DMS53 (cell line): ENCODE measurements around the gene CCDC27.

Experiments used
- DNase-seq: peaks from one replicate; lab custom pipeline; 2025; lab: John Stamatoyannopoulos, UW

CCDC27 gene

DNA sequence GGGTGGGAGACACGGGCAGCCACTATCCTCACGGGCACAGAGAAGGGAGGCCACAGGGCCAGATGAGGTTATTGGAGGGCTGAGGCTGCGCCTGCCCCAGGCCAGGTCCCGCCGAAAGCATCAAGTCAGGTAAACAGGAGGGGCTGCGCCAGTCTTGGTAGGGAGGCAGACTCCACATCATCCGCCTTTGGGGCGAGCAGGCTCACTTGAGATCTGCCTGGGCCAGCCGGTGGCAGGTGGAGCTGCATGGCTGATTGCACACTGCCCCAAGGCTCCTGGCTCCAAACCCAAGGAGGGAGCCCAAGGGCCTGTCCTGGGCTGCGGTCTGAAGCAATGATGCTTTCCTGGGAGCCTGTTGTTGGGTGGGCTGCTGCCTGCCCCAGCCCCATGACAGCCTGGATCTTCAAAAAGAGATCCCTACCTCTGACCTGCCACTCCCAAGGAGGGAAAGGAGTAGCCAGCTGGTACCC is 24.9 kb downstream of the CCDC27 start:
- peak; percentile 50 for DNase-seq

DNA sequence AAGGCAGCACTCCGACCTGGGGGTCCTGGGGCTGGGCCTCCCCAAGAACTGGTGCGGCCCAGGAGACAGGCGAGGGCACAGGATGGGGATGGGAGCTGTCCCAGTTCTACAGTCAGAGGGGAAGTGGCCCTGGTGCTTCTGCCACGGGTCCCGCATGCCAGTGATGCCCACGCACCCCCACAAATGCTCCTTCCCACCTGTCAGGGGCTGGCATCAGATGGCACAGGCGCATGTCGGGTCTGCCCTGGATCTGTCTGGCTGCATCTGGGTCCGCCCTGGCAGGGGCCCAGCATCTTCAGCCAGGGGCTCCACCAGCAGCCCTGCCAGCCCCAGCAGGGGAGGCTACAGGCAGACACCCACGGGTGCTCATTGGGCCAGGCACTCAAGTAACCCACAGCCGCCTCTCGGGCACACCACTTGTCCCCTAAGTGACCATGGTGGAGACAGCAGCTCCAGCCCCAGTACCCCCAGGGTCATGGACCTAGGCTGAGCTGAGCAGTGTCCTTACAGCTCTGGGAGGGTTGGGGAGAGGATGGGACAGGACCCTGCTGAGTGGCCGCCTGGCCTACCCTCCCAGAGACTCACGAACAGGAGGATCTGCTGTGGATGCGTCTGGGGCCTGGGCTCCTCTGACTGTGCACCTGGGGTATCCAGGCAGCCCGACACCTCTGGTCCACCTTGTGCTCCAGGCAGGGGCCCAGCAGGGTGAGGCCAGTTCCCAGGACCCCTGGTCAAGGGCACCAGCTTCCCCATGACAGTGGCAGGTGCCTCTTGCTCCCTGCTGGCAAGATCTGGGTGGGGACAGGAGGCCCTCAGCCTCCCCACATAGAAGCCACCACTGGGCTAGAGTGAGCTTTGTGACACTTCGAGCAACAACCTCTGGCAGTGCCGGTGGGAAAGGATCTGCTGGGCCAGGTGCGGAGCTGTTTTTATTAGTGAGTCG is 25.7 kb downstream of the CCDC27 start:
- DNase-seq: no peak

DNA sequence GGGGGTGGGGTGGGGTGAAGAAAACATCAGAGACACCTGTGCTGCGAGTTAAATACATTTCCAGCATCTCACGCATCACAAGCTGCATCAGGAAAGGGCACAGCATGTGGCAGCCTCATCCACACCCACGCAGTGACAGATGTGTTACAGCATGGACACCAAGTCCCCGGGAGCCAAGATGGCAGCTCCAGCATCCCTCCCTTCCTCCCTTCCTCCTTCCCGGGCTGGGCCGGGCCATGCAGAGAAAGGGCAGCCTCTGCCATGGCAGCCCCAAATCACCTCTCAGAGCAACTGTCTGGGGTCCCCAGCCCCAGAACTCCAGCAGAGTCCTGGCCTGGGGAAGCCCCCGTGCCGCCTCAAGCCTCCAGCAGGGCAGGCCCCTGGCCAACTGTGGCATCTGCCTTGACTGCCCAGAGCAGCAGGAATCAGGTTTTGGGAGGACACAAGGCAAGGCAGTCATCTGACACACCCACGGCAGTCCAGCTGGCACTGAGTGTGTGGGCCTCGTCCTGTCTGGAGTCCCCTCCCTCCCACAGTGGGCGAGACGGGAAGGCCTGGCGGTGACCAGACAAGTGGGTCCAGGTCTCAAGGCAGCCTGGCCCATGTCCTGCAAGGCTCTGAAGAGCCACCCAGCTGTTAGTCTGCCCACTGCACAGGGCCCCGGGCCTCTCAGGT is 26.5 kb downstream of the CCDC27 start:
- no peak for DNase-seq

DNA sequence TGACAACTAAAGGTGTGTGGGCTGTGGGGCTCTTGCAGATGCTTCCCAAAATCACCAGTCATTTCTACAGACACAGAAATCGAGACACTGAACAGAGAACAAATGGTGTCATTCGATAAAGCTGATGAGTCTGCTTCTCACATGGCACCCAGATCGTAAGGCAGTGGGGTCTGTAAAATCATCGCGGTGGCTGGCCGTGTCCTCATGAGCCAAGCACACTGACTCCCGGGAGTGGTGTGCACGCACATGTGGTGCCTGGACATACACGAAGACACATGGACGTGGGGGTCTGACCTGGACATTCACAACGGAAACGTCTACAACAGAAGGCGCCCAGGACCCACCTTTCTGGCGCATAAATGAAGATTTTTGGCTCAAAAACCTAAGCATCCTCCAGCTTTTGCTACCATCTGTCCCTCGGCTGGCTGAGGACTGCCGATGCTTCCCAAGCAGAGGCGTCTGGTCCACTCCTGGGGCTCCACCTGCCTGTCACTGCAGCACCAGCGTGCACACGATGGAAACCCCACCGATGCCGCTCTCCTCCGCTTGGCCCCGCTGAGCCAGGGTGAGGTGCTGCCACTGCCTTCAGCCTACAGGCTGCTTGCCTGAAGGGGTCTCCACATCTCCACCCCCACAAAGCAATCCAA is 27.1 kb downstream of the CCDC27 start:
- no peak for DNase-seq

DNA sequence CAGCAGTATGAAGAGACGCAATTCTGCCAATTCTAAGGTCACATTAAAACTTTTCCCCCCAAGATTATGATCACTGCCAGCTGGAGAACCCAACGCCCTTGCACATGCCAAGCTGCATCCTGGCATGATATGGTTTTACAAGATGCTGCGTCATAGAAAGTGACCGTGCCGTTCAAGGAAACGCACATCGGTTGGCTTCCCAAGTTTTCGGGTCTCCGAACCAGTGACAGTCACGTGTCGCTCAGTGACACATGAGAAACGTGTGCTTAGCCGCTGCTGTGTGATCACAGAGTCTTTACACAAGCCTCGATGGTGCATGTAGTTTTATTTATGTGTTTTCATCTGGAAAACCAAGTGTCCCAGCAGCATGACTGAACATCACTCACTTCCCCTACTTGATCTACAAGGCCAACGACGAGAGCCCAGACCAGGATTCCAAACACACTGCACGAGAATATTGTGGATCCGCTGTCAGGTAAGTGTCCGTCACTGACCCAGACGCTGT is 27.7 kb downstream of the CCDC27 start:
- DNase-seq: no peak

DNA sequence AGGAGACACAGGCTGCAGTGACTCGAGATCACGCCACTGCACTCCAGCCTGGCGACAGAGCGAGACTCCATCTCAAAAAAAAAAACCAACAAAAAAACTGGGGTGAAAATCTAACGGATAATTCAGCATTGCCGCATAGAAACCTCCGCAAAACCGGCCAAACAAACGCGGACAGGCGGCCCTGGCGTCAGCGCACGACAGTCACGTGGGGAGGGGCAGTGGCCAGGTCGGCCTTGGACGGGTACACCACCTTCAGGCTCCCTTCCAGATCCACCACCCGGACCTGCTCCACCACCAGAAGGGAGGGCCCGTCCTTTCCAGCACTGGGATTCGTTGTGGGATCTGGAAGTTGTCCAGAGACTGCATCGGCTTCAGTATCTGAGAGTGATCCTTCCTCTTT is 28.7 kb downstream of the CCDC27 start:
- no peak for DNase-seq

DNA sequence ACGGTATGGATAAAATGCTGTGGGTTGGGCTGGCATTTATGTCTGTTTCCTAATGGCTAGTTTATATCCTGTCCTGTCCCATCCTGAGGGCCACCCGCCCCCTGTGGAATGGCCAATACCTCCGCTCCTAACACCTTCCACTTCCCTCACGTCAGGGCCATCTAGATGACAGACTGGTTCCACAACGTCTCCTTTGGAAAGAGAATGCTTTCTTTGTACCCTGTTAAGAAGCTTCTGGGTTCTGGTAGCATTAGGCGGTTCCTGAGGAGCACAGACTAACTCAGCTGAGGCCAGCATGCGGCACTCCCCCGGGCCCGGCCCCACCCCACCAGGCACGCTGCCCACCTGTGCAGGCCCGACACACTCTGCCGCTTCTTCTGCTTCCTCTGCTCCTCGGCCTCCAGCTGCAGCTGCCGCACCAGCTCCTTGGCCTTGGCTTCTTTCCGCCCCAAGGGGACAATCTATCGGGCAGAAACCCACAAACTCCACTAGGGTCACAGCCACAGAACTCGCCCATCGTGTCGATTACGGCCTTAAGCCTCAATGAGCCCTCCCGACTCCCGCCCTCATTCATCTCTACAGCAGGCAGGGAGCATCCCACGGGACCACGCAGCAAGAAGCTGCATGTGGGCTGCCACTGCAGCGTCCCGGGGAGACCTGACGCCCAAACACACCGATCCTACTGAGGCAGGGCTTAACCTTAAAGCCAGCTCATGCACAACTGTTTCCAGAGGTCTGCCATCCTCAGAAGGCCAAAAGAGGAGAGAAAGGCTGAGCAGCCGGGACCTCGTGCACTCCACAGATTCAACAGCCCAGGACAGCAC is 31.6 kb downstream of the CCDC27 start:
- DNase-seq: no peak

DNA sequence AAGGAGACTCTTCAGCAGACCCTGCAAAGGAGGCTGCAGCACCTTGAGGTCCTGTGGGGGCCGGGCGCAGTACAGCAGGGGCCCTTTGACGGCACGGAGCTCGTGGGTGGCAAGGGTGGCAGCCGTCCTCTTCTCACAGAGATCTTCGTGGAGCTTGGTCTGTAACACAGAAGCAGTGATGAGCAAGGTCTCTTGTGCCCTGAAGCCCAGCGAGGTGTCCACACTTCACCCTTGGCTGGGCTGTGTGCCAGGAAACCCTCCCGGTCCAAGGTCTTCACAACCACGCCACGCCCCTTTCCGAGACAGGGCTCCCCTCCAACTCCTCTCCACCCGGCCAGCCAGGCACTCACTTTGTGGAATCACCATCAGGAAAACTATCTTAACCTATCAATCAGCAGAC is 32.8 kb downstream of the CCDC27 start:
- no peak for DNase-seq

DNA sequence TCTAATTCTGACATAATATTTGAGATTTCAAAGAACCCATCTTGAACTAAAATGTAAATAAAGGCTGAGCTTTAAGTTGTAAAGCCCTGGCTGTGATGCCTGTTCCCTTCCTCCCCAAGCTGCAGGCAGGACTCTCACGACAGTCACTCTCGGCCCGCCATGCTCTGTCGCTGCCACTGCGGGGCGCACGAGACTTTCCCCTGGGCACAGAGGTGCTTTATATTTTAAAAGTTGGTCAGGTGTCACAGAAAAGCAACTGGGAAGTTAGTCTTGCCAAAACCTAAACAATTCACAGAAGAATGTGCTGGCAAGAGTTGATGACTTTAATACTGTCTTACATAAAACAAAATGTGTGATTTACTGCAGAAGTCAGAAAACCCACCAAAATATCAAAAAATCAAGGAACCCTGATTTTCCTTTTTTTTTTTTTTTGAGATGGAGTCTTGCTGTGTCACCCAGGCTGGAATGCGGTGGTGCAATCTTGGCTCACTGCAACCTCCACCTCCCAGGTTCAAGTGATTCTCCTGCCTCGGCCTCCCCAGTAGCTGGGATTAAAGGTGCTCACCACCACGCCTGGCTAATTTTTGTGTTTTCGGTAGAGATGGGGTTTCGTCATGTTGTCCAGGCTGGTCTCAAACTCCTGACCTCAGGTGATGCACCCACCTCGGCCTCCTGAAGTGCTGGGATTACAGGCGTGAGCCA is 33.4 kb downstream of the CCDC27 start:
- peak; percentile 68 for DNase-seq

DNA sequence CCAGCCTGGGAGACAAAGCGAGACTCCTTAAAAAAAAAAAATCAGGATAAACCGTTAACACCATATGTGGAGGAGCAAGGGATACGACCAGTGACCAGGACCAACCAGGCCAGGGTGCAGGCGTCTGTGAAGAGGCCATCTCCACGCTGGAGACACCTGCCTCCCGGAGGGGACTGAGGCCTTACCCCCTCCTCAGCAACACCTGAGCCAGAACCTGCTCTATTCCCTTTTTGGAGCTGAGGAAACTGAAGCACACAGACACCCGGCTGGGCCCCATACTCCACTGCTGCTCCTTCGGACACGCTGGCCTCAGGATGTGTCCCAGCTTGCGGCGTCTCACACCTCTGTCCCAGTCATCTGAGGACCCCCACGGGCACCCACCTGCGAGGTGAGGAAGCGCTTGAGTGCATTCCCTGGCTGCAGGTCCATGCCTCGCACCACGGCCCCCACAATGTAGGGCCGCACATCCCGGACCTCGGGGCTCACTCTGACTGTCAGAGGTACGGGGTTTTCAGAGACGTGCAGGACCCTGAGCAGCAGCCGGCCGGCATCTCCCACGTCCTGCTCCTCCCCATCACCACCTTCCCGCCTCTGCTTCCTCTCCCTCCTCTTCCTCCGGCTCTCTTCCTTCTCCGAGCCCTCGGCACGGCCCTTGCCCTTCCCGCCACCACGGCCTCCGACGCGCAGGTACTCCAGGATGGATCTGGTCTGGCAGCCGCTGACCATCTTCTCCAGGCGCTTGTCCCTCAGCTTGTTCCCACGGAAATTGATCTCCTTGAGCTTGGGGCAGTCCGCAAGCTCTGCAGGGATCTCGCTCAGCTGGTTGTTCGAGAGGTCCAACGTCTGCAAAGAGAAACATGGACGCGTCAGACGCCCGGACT is 34.5 kb downstream of the CCDC27 start:
- DNase-seq: no peak

DNA sequence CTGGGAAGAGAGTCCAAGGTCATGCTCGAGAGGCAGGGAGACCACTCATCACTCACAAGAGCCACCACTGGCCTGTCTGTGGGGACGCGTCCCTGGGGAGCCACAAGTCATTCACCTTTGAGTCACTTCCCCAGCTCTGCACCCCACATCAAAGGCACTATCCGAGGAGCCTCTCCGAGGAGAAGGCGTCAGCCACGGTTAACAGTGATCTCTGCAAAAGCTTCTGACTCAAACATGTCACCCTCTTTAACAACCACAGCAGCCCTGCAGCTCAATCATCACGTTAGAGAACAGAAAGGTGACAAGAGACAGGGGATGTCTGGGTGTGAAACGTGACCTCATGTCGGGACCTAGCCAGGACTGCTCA is 35.1 kb downstream of the CCDC27 start:
- DNase-seq: no peak

DNA sequence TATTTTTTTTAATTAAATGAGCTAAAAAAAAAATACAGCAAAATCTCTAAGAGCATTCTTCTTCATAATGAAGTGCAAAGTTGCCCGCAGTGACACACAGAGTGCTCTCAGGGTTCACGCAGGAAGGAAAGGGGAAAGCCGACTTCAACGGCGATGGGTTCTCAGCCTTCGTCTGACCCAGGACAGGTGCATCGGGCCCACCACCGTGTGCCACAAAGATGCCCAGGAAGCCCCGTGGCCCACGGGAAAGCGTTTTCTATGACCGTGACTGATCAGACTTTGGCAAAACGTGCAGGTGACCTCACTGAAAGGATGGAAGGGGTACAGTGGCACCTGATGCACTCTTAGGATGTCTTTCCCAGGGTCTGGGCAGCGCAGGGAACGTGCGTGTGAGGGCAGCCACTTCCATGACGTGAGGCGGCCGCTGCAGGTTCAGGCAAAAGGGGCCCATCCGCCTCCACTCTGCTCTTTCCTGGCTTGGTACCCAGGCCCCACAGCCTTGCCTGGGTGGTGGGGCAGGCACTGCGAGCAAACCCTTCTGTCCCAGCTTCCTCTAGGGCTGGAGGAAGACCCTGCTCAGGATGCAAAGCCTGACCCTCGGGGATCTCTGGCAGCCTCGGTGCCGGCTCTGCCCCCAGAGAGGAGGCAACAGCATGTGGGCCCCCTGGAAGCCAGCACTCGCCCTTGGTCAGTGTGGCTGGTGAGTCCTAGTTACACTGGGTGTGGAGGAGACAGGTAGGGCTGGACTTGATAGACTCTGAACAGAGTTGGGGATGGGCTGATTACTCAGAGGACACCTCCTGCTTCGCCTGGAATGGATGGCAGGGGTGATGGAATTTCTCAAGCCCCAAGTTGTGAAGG is 35.7 kb downstream of the CCDC27 start:
- DNase-seq: no peak

DNA sequence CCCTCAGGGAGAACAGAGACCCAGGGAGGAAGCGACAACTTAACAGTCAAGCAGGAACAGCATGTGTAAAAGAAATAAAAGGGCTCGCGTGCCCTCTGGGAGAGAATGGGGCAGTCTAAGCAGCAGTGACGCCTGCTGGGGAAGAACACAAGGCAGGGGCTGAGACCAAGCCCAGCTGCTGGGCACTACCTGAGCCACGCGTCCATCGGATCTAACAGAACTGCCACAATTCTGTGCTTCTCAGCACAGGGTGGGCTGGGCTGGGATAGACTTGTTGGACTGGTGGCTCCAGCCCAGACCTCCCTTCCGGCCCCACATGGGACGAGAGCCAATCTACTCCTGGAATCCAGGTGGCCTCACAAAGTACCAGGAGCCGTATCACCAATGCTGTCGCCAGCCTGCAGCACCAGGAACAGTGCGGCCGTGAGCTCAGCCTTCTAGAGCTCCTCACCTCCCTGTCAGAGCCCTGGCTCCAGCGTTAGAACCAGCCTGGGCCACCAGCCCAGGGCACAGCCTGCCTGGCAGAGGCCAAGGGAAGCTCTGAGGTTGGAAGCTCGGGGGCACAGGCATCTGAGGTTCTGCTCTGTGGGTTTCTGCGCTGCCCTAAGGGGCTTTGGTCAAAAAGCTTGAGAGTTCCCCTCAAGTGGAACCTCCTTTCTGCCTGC is 36.6 kb downstream of the CCDC27 start:
- no peak for DNase-seq

DNA sequence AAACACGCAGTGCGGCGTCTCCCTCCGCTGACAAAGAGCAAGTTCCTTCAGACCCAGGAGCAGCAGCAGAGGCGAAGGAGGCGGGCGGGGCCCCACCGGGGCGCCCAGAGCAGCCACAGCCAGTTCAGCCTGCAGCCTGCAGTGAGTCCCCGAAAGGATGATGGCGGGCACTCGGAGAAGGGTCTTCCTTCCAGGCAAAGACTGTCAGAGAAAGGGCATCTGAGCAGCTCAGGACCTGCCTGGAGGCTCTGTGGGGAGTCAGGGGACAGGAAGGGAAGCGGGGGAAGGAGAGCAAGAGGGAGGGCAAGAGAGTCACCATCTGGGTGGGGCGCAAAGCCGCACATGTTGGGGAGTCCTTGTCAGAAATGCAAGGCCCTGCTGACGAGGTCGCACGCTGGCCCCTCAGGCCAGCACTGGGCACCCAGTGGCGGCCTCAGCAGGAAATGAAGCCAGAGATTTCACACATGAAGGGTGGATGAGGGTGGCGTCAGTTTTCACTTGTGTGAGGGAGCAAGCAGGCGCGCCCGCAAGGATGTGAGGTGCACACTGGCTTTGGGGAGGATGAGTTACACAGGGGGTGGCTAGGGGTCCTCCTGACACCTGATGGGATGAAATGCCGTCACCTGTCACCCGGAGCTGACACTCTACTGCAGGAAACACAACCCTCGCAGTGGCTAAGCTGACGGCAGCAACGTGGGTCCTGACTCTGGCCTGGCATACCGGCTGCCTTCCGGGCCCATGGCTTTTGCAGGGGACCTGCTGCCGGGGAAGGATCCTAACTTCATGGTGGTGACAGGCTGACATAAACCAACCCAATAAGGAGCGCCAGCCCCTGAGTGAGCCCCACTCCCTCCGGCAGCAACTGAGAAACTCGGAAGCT is 37.4 kb downstream of the CCDC27 start:
- no peak for DNase-seq

DNA sequence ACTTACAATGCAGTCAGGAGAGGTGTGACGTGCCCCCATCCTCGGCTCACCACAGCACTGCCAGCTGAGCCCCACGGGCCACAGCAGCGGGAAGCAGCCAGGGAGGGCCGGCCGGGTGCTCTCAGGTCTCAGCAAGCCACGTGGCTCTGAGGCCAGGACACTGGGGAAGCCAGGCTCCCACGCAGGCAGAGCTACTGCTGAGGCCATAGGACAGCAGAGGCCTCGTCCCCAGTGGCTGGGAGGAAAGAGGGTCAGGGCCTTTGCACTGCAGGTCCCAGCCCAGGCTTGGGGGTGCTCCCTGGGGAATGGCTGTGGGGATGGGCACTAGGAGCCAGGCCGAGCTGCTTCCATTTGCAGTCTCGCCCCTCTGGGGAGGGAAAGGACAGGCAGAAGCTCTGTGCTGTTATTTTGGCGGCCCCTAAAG is 38.3 kb downstream of the CCDC27 start:
- no peak for DNase-seq

DNA sequence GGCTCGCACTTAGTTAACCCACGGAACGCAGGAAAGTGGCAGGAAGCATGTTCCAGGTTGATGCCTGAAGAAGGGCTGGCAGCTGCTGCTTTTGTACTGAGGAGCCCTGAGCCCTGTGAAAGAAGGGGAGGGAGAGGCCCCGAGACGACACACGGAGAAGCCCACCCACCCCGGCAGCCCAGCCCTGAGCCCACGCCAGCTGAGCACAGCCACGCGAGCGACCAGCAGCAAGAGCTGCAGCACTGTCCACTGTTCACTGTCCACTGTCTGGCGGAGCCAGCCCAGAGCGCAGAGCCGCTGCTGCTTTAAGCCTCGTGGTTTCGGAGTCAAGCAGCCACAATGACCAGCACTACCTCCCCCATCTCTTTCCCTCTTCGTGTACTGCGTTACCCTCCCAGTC is 38.7 kb downstream of the CCDC27 start:
- DNase-seq: no peak

DNA sequence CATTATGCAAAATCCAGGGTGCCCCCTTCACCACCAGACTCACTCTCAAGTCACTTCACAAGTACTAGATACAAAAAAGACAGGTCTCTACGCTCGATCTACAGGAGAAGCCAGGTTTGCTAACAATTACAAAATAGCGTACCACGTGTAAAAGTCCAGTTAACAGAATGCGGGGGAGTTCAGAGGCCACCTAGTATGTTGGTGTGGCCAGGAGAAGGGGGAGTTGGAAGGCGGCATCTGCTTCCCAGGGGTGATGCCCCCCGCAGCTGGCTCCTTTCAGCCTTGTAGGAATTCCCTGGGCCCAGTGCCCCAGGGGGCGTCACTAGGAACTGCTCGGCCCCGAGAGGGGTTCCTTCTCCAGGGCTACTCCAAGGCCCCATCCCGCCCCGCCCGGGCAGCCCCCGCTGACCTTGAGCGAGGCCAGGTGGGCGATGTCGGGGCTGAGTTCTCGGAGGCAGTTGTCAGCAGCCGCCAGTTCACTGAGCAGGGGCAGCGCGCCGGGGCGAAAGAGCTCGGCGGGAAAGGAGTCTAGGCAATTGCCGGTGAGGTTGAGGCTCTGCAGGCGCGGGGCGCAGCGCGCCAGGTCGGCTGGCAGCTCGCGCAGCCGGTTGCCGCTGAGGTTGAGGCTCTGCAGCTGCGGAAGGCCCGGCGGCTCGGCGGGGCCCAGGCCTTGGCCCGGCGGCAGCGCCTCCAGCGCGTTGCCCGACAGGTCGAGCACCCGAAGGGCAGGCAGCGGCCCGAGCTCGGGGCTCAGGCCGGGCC is 43.4 kb downstream of the CCDC27 start:
- peak; percentile 64 for DNase-seq
